Activated CD4-positive, alpha-beta T cell treated with anti-CD3 and anti-CD28 coated beads, Interleukin-2, amount 10 ng/mL, durations not matched to agents 24 days and 14 days (primary cell): ENCODE data around the gene CRYBB2. TPM values are rescaled to one million over a fixed set of nuclear protein-coding genes. Genes with fewer than 3 reads are reported as not detected.
"Not testable (repeated sequence)": the region's sequence is repeated elsewhere in the genome, so short reads cannot be mapped to it uniquely, and the experiment has no call there.

Experiments
- DNase-seq: peaks from one replicate; pipeline ENCODE4 v3.0.0; 2022
- H3K27ac Mint-ChIP-seq: one replicate; pipeline ENCODE4 v1.8.0; 2022; ENCODE audit warnings: mild to moderate bottlenecking, mixed read lengths
- H3K27me3 Mint-ChIP-seq: one replicate; pipeline ENCODE4 v1.8.0; 2022; ENCODE audit warnings: mixed read lengths
- H3K36me3 Mint-ChIP-seq: one replicate; pipeline ENCODE4 v1.8.0; 2022; ENCODE audit warnings: low read depth, mild to moderate bottlenecking, mixed read lengths
- H3K4me1 Mint-ChIP-seq: one replicate; pipeline ENCODE4 v1.8.0; 2021; ENCODE audit warnings: mixed read lengths
- H3K4me3 Mint-ChIP-seq: one replicate; pipeline ENCODE4 v1.8.0; 2022; ENCODE audit warnings: mild to moderate bottlenecking, moderate library complexity, mixed read lengths
- H3K9me3 Mint-ChIP-seq: one replicate; pipeline ENCODE4 v1.8.0; 2021; ENCODE audit warnings: mixed read lengths
- intact Hi-C: fragments of 100-400 bp; cut with micrococcal nuclease; formaldehyde crosslinking; loops from one replicate; pipeline ENCODE4 v1.15.1; 2023
- total RNA-seq: library from RNA; stranded (reverse); gene quantifications from 2 replicates; pipeline ENCODE4 v1.2.3, GENCODE V29; 2022

CRYBB2 gene
- total RNA-seq, 1 donor from 2014 or later = not detected

DNA sequence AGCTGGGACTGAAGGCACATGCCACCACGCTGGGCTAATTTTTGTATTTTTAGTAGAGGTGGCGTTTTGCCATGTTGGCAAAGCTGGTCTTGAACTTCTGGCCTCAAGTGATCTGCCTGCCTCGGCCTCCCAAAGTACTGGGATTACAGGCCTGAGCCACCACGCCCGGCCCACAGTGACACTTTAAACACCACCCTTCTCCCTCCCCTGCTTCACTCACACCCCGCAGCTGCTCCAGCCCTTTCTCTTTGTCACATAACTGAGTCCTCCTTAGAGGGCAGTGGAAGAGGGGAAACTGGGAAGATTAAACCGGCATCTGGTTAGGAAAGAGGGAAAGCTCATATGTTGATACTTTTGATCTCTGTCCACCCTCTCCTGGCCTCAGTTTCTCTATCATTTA lies 14.9 kb upstream of the CRYBB2 start:
- intact Hi-C loops = loop anchor here (10.0 kb wide), 1 partner anchor 130 kb away; no protein-coding TSS in a partner anchor

DNA sequence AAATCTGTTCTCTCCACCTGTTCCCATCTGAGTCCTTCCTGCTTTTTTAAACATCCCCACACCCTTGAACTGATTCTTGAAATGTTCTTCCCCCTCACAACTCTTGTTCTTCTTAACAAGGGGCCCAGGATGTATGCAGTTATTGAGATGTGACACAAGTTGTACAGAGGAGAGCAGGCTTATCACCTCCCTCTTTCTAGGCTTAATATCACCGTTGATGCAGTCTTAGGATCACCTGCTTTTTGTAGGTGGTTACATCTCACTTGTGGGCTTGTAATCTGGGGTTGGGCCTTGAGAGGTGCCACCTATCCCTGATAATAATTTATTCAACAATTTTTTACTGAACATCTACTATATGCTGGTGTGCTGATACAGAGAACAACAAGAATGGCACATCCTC lies 13.6 kb upstream of the CRYBB2 start:
- intact Hi-C loops = loop anchor here (10.0 kb wide), 1 partner anchor 129 kb away; no protein-coding TSS in a partner anchor
- H3K36me3 Mint-ChIP-seq = no peaks in the 10 kb centered on the region
- H3K4me1 Mint-ChIP-seq = peaks cover 2% of the 10 kb centered on the region
- no peak overlapping the region for H3K27ac Mint-ChIP-seq
- H3K27me3 Mint-ChIP-seq = no peaks in the 10 kb centered on the region
- no peaks in the 10 kb centered on the region for H3K9me3 Mint-ChIP-seq
- DNase-seq = no peak
- no peak overlapping the region for H3K4me3 Mint-ChIP-seq

More for the DNA sequence above, 14.9 kb upstream of the CRYBB2 start:
- not testable (repeated sequence) for H3K9me3 Mint-ChIP-seq, DNase-seq, H3K27ac Mint-ChIP-seq, H3K4me1 Mint-ChIP-seq, H3K36me3 Mint-ChIP-seq, H3K4me3 Mint-ChIP-seq, H3K27me3 Mint-ChIP-seq

DNA sequence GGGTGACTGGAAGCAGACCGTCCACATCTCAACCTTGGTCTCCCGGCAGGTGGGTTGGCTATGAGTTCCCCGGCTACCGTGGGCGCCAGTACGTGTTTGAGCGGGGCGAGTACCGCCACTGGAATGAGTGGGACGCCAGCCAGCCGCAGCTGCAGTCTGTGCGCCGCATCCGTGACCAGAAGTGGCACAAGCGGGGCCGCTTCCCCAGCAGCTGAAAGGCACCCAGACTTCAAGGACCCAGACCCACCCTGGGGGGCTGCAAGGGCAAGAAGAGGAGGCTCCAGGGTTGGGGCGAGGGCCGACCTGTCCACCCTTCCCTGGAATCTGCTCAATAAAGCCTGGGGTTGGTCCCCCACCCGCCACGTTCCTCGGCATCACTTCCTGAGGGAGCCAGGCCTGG lies 12.4 kb upstream of the CRYBB2 start:
- DNase-seq = no peak
- Mint-ChIP-seq H3K4me1 (no peaks in the 10 kb centered on the region), H3K27me3 (no peaks in the 10 kb centered on the region), H3K4me3 (no peak overlapping the region), H3K9me3 (no peaks in the 10 kb centered on the region), H3K27ac (no peak overlapping the region), H3K36me3 (no peaks in the 10 kb centered on the region)
- intact Hi-C loops = loop anchor here (10.0 kb wide), 1 partner anchor 128 kb away; no protein-coding TSS in a partner anchor

- no peaks in the 10 kb centered on the region for H3K9me3 Mint-ChIP-seq
- intact Hi-C loops = loop anchor here (10.0 kb wide), 1 partner anchor 127 kb away; no protein-coding TSS in a partner anchor
- H3K36me3 Mint-ChIP-seq = no peaks in the 10 kb centered on the region
- no peaks in the 10 kb centered on the region for H3K4me1 Mint-ChIP-seq
- no peak overlapping the region for H3K27ac Mint-ChIP-seq
- no peaks in the 10 kb centered on the region for H3K27me3 Mint-ChIP-seq
- H3K4me3 Mint-ChIP-seq = no peak overlapping the region
- DNase-seq = no peak
Observed at GRCh38 chr22:25207553-25208157, 11.8 kb upstream of the CRYBB2 start.

GRCh38 chr22:25208328-25208727 lies 11.1 kb upstream of the CRYBB2 start:
- no peak for DNase-seq
- Mint-ChIP-seq H3K36me3 (no peaks in the 10 kb centered on the region), H3K27me3 (no peaks in the 10 kb centered on the region), H3K9me3 (no peaks in the 10 kb centered on the region), H3K27ac (no peak overlapping the region), H3K4me1 (no peaks in the 10 kb centered on the region), H3K4me3 (no peak overlapping the region)
- intact Hi-C loops = loop anchor here (10.0 kb wide), 1 partner anchor 126 kb away; no protein-coding TSS in a partner anchor

- intact Hi-C loops = loop anchor here (10.0 kb wide), 1 partner anchor 126 kb away; no protein-coding TSS in a partner anchor
- no peak overlapping the region for H3K27ac Mint-ChIP-seq
- no peak overlapping the region for H3K4me3 Mint-ChIP-seq
- H3K27me3 Mint-ChIP-seq = no peaks in the 10 kb centered on the region
- no peaks in the 10 kb centered on the region for H3K4me1 Mint-ChIP-seq
- H3K9me3 Mint-ChIP-seq = peaks cover 4% of the 10 kb centered on the region
- H3K36me3 Mint-ChIP-seq = no peaks in the 10 kb centered on the region
- DNase-seq = no peak
Observed at GRCh38 chr22:25208743-25209505, 10.5 kb upstream of the CRYBB2 start.

- no peak overlapping the region for H3K4me3 Mint-ChIP-seq
- DNase-seq = no peak
- no peaks in the 10 kb centered on the region for H3K36me3 Mint-ChIP-seq
- intact Hi-C loops = no loop called here
- no peaks in the 10 kb centered on the region for H3K4me1 Mint-ChIP-seq
- peaks cover 4% of the 10 kb centered on the region for H3K9me3 Mint-ChIP-seq
- no peak overlapping the region for H3K27ac Mint-ChIP-seq
- H3K27me3 Mint-ChIP-seq = no peaks in the 10 kb centered on the region
Observed at GRCh38 chr22:25210793-25211192, 8.6 kb upstream of the CRYBB2 start.

GRCh38 chr22:25212337-25212736 lies 7.1 kb upstream of the CRYBB2 start:
- no peaks in the 10 kb centered on the region for H3K4me1 Mint-ChIP-seq
- intact Hi-C loops = no loop called here
- DNase-seq = no peak
- H3K9me3 Mint-ChIP-seq = peaks cover 4% of the 10 kb centered on the region
- no peak overlapping the region for H3K4me3 Mint-ChIP-seq
- no peak overlapping the region for H3K27ac Mint-ChIP-seq
- H3K27me3 Mint-ChIP-seq = peaks cover 2% of the 10 kb centered on the region
- no peaks in the 10 kb centered on the region for H3K36me3 Mint-ChIP-seq

- Mint-ChIP-seq H3K27ac (no peak overlapping the region), H3K27me3 (peaks cover 2% of the 10 kb centered on the region), H3K9me3 (peaks cover 4% of the 10 kb centered on the region), H3K4me1 (no peaks in the 10 kb centered on the region), H3K4me3 (no peak overlapping the region), H3K36me3 (no peaks in the 10 kb centered on the region)
- intact Hi-C loops = no loop called here
- no peak for DNase-seq
Observed at GRCh38 chr22:25213221-25213620, 6.2 kb upstream of the CRYBB2 start.

GRCh38 chr22:25216230-25216629 lies 3.2 kb upstream of the CRYBB2 start:
- intact Hi-C loops = no loop called here
- peaks cover 6% of the 10 kb centered on the region for H3K27me3 Mint-ChIP-seq
- no peak for DNase-seq
- no peak overlapping the region for H3K27ac Mint-ChIP-seq
- no peaks in the 10 kb centered on the region for H3K4me1 Mint-ChIP-seq
- no peaks in the 10 kb centered on the region for H3K36me3 Mint-ChIP-seq
- peaks cover 4% of the 10 kb centered on the region for H3K9me3 Mint-ChIP-seq
- no peak overlapping the region for H3K4me3 Mint-ChIP-seq

DNA sequence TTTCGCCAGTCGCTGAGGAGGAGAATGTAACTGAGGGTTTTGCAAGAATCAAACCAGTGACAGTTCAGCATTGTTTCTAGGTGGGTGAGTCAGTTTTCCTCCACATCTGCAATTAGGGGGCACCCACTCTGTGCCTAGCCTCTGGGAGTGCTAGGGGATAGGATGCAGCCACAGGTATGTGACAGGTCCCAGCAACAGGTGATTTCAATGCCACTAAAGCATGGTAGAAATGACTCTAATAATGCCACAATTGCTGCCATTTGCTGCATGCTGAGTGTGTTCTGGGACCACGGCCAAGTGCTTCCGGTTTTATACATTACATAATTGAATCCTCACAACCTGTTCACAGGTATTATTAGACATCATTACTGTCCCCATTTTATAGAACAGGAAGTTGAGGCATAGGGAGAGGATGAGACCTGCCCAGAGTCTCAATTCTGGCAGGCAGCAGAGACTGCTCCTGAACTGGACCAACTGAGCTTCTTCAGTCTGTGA lies 556 bp downstream of the CRYBB2 start:
- Mint-ChIP-seq H3K27me3 (peaks cover 9% of the 10 kb centered on the region), H3K9me3 (no peaks in the 10 kb centered on the region), H3K4me3 (no peak overlapping the region), H3K4me1 (no peaks in the 10 kb centered on the region), H3K36me3 (no peaks in the 10 kb centered on the region), H3K27ac (no peak overlapping the region)
- no peak for DNase-seq
- intact Hi-C loops = no loop called here

GRCh38 chr22:25221790-25222189 lies 2.4 kb downstream of the CRYBB2 start:
- H3K27ac Mint-ChIP-seq = no peak overlapping the region

DNA sequence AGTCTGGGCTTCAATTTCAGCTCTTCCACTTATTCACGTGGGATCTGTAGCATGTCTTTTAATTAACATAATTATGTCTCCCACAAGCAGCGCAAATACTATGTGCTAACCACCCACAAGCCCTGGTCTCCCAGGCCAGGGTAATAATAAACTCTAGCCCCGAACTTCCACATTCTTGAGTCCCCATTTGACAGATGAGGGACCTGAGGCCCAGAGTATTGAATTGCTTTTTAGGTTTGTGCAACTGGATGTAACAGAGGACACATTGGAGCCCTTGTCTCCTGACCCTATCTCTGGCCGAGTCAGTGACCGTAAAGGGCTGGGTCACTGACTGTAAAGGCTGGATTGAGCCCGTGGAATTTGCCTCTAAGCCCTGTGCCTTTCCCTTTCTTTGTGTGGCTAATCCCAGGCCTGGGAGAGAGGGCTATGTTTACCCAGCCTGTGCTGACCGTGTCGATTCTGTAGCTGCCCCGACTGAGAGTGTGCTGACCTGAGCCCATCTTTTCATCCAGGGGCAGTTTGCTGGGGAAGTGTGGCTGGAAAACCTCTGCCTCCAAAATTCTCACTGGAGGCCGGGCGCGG lies 3.9 kb downstream of the CRYBB2 start:
- peaks cover 8% of the 10 kb centered on the region for H3K27me3 Mint-ChIP-seq
- no peak for DNase-seq
- intact Hi-C loops = no loop called here
- no peak overlapping the region for H3K4me3 Mint-ChIP-seq
- no peaks in the 10 kb centered on the region for H3K36me3 Mint-ChIP-seq
- no peaks in the 10 kb centered on the region for H3K9me3 Mint-ChIP-seq
- H3K27ac Mint-ChIP-seq = no peak overlapping the region
- no peaks in the 10 kb centered on the region for H3K4me1 Mint-ChIP-seq

More at GRCh38 chr22:25221790-25222189, 2.4 kb downstream of the CRYBB2 start:
- no peak for DNase-seq
- Mint-ChIP-seq H3K9me3 (no peaks in the 10 kb centered on the region), H3K4me3 (no peak overlapping the region), H3K27me3 (peaks cover 8% of the 10 kb centered on the region), H3K4me1 (no peaks in the 10 kb centered on the region), H3K36me3 (no peaks in the 10 kb centered on the region)
- intact Hi-C loops = no loop called here

DNA sequence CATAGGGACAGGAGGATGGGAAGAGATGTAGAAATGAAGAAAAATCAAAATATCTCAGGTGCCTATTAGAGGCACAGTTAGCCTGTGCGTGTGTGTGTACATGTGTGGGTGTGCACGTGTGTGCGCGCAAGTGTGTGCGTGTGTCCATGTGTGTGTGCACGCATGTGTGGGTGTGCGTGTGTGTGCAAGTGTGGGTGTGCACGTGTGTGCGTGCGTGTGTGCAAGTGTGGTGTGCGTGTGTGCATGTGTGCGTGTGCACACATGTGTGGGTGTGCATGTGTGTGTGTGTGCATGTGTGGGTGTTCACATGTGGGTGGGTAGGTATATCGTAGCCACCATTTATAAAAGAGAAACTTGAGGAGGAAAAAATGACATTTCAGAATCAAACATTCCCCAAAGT lies 9.4 kb downstream of the CRYBB2 start:
- no peak for DNase-seq
- H3K9me3 Mint-ChIP-seq = no peaks in the 10 kb centered on the region
- intact Hi-C loops = no loop called here
- H3K4me3 Mint-ChIP-seq = no peak overlapping the region
- H3K36me3 Mint-ChIP-seq = no peaks in the 10 kb centered on the region
- H3K27me3 Mint-ChIP-seq = peaks cover 7% of the 10 kb centered on the region
- no peak overlapping the region for H3K27ac Mint-ChIP-seq
- H3K4me1 Mint-ChIP-seq = no peaks in the 10 kb centered on the region
